HepG2 (cell line): ENCODE results near the gene TRIP4. TPM values are rescaled to one million over a fixed set of nuclear protein-coding genes. Genes with fewer than 3 reads are reported as not detected.

ENCODE experiments used
- CBX1 ChIP-seq: IDR thresholded peaks from one replicate; pipeline ENCODE4 v1.6.1; 2016; ENCODE audit warnings: antibody characterized with exemption, low read depth
- MLXIP ChIP-seq: sonication (generic); formaldehyde crosslinking; IDR thresholded peaks from 2 replicates; pipeline ENCODE4 v1.9.0; 2021; ENCODE audit warnings: missing genetic modification reagents, borderline replicate concordance
- SMARCE1 ChIP-seq: fragments of 450-650 bp; IDR thresholded peaks from 2 replicates; pipeline ENCODE4 v1.6.1; 2017; ENCODE audit warnings: borderline replicate concordance
- ZBTB40 ChIP-seq, 2 experiments: fragments of 450-650 bp in 1 of 2; sonication (generic) in 1 of 2; formaldehyde crosslinking in 1 of 2; IDR thresholded peaks; 2 replicates each; pipeline versions ENCODE4 v1.6.1 to v1.8.0; 2016 to 2022; ENCODE audit warnings: antibody characterized with exemption in 1 of 2, mild to moderate bottlenecking in 1 of 2, missing genetic modification reagents in 1 of 2
- ZNF891 ChIP-seq: sonication (generic); formaldehyde crosslinking; IDR thresholded peaks from 2 replicates; pipeline ENCODE4 v1.5.0; 2020; ENCODE audit warnings: mild to moderate bottlenecking, missing genetic modification reagents
- polyA plus RNA-seq, 8 experiments: library from polyadenylated mRNA; depleted of rRNA in 3 of 8; stranded (reverse) in 7 of 8; unstranded in 1 of 8; fragments of >200 nt; fragmentation: Illumina TruSeq in 4 of 8; extraction: Trizol in 4 of 8; gene quantifications; 2 replicates each; pipeline versions ENCODE4 v1.2.1 to v1.2.3, GENCODE V29; 2011 to 2016; ENCODE audit warnings: low read depth in 4 of 8, missing spikeins in 1 of 8, mixed read lengths in 1 of 8; ENCODE audit not compliant: insufficient read depth in 1 of 8
- total RNA-seq, 5 experiments: library from RNA; depleted of rRNA; stranded (reverse); fragments of >200 nt; fragmentation: Illumina TruSeq; extraction: Trizol; gene quantifications; 2 replicates each; pipeline ENCODE4 v1.2.3, GENCODE V29; 2016; ENCODE audit warnings: low read depth in 1 of 5

The TRIP4 gene
- total and polyA plus RNA-seq, 2 of the 13 experiments (the other 11 are each of a cell fraction or from before 2014, with no cell fraction given), result 7.1 to 11.8 TPM

GRCh38 chr15:64348455-64348854, 39.2 kb upstream of the TRIP4 start (continued):
- TF ChIP-seq ZBTB40 (IDR thresholded peaks at IDR 0.05) (no peak), ZBTB40 (CRISPR knock-in tag; IDR thresholded peaks at IDR 0.05) (no peak), MLXIP (CRISPR knock-in tag) (no peak), ZNF891 (CRISPR knock-in tag) (no peak), SMARCE1 (no peak), CBX1 (no peak)
